HEK293 (cell line): ENCODE results near the gene ENKUR.

Experiments used
- KLF10 ChIP-seq: fragments of 450-650 bp; IDR thresholded peaks from 2 replicates; pipeline ENCODE4 v1.5.1; 2018; ENCODE audit warnings: missing biosample characterization, mild to moderate bottlenecking, missing genetic modification characterization
- OSR2 ChIP-seq: fragments of 450-650 bp; formaldehyde crosslinking; IDR thresholded peaks from 2 replicates; pipeline ENCODE4 v1.5.1; 2016; ENCODE audit warnings: missing biosample characterization, missing genetic modification characterization
- RBAK ChIP-seq: fragments of 450-650 bp; formaldehyde crosslinking; IDR thresholded peaks from 2 replicates; pipeline ENCODE4 v1.5.1; 2016; ENCODE audit warnings: missing biosample characterization, missing genetic modification characterization
- REPIN1 ChIP-seq: fragments of 450-650 bp; formaldehyde crosslinking; IDR thresholded peaks from 2 replicates; pipeline ENCODE4 v1.5.1; 2017; ENCODE audit warnings: missing biosample characterization, missing genetic modification characterization, low read depth
- REST ChIP-seq: fragments of 450-650 bp; formaldehyde crosslinking; IDR thresholded peaks from 2 replicates; pipeline ENCODE4 v1.5.1; 2016; ENCODE audit warnings: missing biosample characterization, missing genetic modification characterization
- SP7 ChIP-seq: fragments of 450-650 bp; formaldehyde crosslinking; IDR thresholded peaks from 2 replicates; pipeline ENCODE4 v1.5.1; 2016; ENCODE audit warnings: missing biosample characterization, missing genetic modification characterization
- ZBTB11 ChIP-seq: fragments of 450-650 bp; formaldehyde crosslinking; conservative IDR thresholded peaks from 2 replicates; pipeline ENCODE4 v1.5.1; 2016; ENCODE audit warnings: low read depth, missing biosample characterization, missing genetic modification characterization
- ZBTB20 ChIP-seq: fragments of 450-650 bp; formaldehyde crosslinking; IDR thresholded peaks from 2 replicates; pipeline ENCODE4 v1.5.1; 2016; ENCODE audit warnings: missing biosample characterization, missing genetic modification characterization
- ZBTB8A ChIP-seq: fragments of 450-650 bp; formaldehyde crosslinking; IDR thresholded peaks from 2 replicates; pipeline ENCODE4 v1.5.1; 2016; ENCODE audit warnings: missing biosample characterization, missing genetic modification characterization
- ZFP69B ChIP-seq: fragments of 450-650 bp; formaldehyde crosslinking; IDR thresholded peaks from 2 replicates; pipeline ENCODE4 v1.5.1; 2016; ENCODE audit warnings: missing biosample characterization, missing genetic modification characterization
- ZNF157 ChIP-seq: fragments of 450-650 bp; formaldehyde crosslinking; IDR thresholded peaks from 2 replicates; pipeline ENCODE4 v1.5.1; 2016; ENCODE audit warnings: missing biosample characterization, missing genetic modification characterization
- ZNF169 ChIP-seq: fragments of 450-650 bp; formaldehyde crosslinking; IDR thresholded peaks from 2 replicates; pipeline ENCODE4 v1.5.1; 2016; ENCODE audit warnings: missing biosample characterization, missing genetic modification characterization
- ZNF2 ChIP-seq: fragments of 450-650 bp; formaldehyde crosslinking; IDR thresholded peaks from 2 replicates; pipeline ENCODE4 v1.5.1; 2016; ENCODE audit warnings: missing biosample characterization, missing genetic modification characterization
- ZNF23 ChIP-seq: fragments of 450-650 bp; formaldehyde crosslinking; IDR thresholded peaks from 2 replicates; pipeline ENCODE4 v1.5.1; 2016; ENCODE audit warnings: missing biosample characterization, missing genetic modification characterization, borderline replicate concordance
- ZNF26 ChIP-seq: fragments of 450-650 bp; formaldehyde crosslinking; IDR thresholded peaks from 2 replicates; pipeline ENCODE4 v1.5.1; 2016; ENCODE audit warnings: missing biosample characterization, missing genetic modification characterization
- ZNF292 ChIP-seq: fragments of 450-650 bp; formaldehyde crosslinking; IDR thresholded peaks from 2 replicates; pipeline ENCODE4 v1.5.1; 2016; ENCODE audit warnings: low read depth, missing biosample characterization, missing genetic modification characterization, borderline replicate concordance
- ZNF362 ChIP-seq: fragments of 450-650 bp; formaldehyde crosslinking; IDR thresholded peaks from 2 replicates; pipeline ENCODE4 v1.5.1; 2016; ENCODE audit warnings: missing biosample characterization, missing genetic modification characterization
- ZNF548 ChIP-seq: fragments of 450-650 bp; formaldehyde crosslinking; IDR thresholded peaks from 2 replicates; pipeline ENCODE4 v1.5.1; 2016; ENCODE audit warnings: missing biosample characterization, missing genetic modification characterization
- ZNF561 ChIP-seq: fragments of 450-650 bp; IDR thresholded peaks from 2 replicates; pipeline ENCODE4 v1.5.1; 2018; ENCODE audit warnings: missing biosample characterization, missing genetic modification characterization, borderline replicate concordance
- ZNF596 ChIP-seq: fragments of 450-650 bp; IDR thresholded peaks from 2 replicates; pipeline ENCODE4 v1.5.0; 2018; ENCODE audit warnings: missing biosample characterization, mild to moderate bottlenecking, missing genetic modification characterization, moderate library complexity
- ZNF610 ChIP-seq: fragments of 450-650 bp; formaldehyde crosslinking; IDR thresholded peaks from 2 replicates; pipeline ENCODE4 v1.5.1; 2016; ENCODE audit warnings: missing biosample characterization, missing genetic modification characterization, borderline replicate concordance
- ZNF76 ChIP-seq: fragments of 450-650 bp; formaldehyde crosslinking; IDR thresholded peaks from 2 replicates; pipeline ENCODE4; 2016; ENCODE audit warnings: low read depth, missing biosample characterization, missing genetic modification characterization, borderline replicate concordance
- ZNF843 ChIP-seq: fragments of 450-650 bp; formaldehyde crosslinking; IDR thresholded peaks from 2 replicates; pipeline ENCODE4 v1.5.1; 2016; ENCODE audit warnings: missing biosample characterization, missing genetic modification characterization
- ZSCAN30 ChIP-seq: fragments of 450-650 bp; IDR thresholded peaks from 2 replicates; pipeline ENCODE4 v1.5.1; 2018; ENCODE audit warnings: missing biosample characterization, mild to moderate bottlenecking, missing genetic modification characterization, moderate library complexity

Gene ENKUR

GRCh38 chr10:25016376-25017153 lies 607 bp upstream of the ENKUR start, which contains the start of gene THNSL1 (continued):
- TF ChIP-seq ZBTB11 (tag by site-specific recombination) (peak; percentile 56; the same call in 1 of the 2 replicates), KLF10 (tag by site-specific recombination) (peak; percentile 39), SP7 (tag by site-specific recombination) (peak; percentile 86), REST (peak; percentile 39; the same call in 1 of the 2 replicates), REPIN1 (peak; percentile 84; the same call in 1 of the 2 replicates), ZNF362 (tag by site-specific recombination) (no peak), ZNF548 (no peak), ZNF26 (tag by site-specific recombination) (no peak), ZNF843 (tag by site-specific recombination) (no peak; the same call in none of the 2 replicates), ZNF157 (tag by site-specific recombination) (no peak), ZNF76 (tag by site-specific recombination) (no peak; the same call in 1 of the 2 replicates), ZBTB20 (tag by site-specific recombination) (peak; percentile 67; the same call in 1 of the 2 replicates), ZNF292 (tag by site-specific recombination) (no peak), ZNF561 (tag by site-specific recombination) (peak; percentile 89), ZSCAN30 (tag by site-specific recombination) (peak; percentile 95), ZNF596 (tag by site-specific recombination) (peak; percentile 42; the same call in 1 of the 2 replicates), OSR2 (peak; percentile 22; the same call in 1 of the 2 replicates), ZNF23 (tag by site-specific recombination) (no peak), ZNF610 (tag by site-specific recombination) (peak; percentile 72; the same call in 1 of the 2 replicates), ZNF169 (no peak), ZNF2 (tag by site-specific recombination) (peak; percentile 78), ZBTB8A (tag by site-specific recombination) (peak; percentile 74), RBAK (tag by site-specific recombination) (peak; percentile 15; the same call in 1 of the 2 replicates), ZFP69B (tag by site-specific recombination) (peak; percentile 95)
